ENCODE results near the gene CCDC91.

- TF ChIP-seq CTCF (IDR thresholded peaks at IDR 0.05): no peak
- no peak for TF ChIP-seq POLR2A (IDR thresholded peaks at IDR 0.05)
These were observed 345.0 kb downstream of the CCDC91 start for GRCh38 chr12:28535216-28535615.
